Measurements from ENCODE around the gene SPDYE18.
"Not testable (repeated sequence)": the region's sequence is repeated elsewhere in the genome, so short reads cannot be mapped to it uniquely, and the experiment has no call there.

SPDYE18 gene, protein sequence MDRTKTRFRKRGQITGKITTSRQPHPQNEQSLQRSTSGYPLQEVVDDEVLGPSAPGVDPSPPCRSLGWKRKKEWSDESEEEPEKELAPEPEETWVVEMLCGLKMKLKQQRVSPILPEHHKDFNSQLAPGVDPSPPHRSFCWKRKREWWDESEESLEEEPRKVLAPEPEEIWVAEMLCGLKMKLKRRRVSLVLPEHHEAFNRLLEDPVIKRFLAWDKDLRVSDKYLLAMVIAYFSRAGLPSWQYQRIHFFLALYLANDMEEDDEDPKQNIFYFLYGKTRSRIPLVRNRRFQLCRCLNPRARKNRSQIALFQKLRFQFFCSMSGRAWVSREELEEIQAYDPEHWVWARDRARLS

DNA sequence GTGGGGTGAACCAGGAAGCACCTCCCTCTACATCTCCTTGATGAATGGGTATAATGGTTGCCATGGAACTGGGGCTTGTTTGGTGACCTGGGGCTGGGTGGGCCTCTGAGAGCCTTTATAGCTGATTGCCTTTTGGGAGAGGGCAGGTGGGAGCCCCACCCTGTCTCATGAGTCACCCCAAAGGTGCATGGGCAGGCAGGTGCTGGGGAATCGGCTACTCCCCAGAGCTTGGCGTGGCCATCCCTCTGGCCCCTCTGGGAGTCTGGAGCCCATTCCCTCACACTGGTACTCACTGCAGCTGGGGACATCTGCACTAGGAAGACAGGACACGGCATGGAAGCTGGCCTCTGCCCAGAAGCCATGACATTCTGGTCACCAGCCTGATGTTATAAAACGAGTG lies at the start of gene SPDYE18:
SPDYE18 (minus strand) TSS at position 2 of the 400 bp plus-strand sequence. CDS start 2,046 bp downstream, outside the sequence.
- H3K27ac ChIP-seq, H4K20me1 ChIP-seq, H3K4me1 ChIP-seq, H3K4me3 ChIP-seq, H3K9me3 ChIP-seq, H3K9ac ChIP-seq, H3K27me3 ChIP-seq, H3K36me3 ChIP-seq, H3K4me2 ChIP-seq: not testable (repeated sequence)

DNA sequence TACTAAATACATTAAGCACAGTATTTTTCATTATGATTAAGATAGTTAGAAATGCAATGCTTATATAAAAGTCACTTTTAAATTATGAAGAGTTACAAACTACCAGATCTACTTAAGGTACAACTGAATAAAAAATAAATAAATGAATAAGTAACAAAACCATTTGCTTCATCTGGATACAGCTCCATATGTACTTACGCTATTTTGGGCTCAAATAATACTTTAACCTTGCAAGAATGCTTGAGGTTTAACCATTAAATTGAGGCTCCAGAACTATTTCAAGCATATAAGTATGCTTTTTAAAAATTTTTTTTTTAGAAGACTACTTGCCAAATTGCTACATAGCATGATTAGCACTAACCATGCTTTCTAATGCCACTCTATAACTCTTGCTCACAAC lies 46.0 kb upstream of the SPDYE18 start:
- H3K4me3 ChIP-seq, H3K9ac ChIP-seq, H3K27me3 ChIP-seq, H3K4me1 ChIP-seq, H3K9me3 ChIP-seq, H4K20me1 ChIP-seq, H3K4me2 ChIP-seq, H3K36me3 ChIP-seq, H3K27ac ChIP-seq: not testable (repeated sequence)

DNA sequence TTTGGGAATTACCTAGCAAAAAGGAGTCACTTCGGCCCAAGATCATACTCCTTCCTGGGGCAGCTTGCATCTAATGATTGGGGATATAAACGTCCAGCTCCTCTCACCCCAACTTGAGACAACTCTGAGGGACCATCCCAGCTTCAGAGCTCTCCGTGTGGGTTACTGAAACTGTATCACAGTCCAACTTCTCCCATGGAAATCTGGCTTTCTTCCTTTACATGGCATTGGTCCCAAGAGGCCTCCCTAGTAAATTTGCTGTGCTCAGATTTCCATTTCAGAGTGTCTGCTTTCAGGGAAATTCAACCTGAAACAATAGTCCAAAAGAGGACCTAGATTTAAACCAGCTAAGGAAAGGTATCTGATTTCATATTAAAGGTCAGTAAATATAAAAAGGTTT lies 45.3 kb upstream of the SPDYE18 start:
- H3K9ac ChIP-seq, H3K36me3 ChIP-seq, H3K9me3 ChIP-seq, H3K27ac ChIP-seq, H4K20me1 ChIP-seq, H3K4me3 ChIP-seq, H3K4me2 ChIP-seq, H3K4me1 ChIP-seq, H3K27me3 ChIP-seq: not testable (repeated sequence)

DNA sequence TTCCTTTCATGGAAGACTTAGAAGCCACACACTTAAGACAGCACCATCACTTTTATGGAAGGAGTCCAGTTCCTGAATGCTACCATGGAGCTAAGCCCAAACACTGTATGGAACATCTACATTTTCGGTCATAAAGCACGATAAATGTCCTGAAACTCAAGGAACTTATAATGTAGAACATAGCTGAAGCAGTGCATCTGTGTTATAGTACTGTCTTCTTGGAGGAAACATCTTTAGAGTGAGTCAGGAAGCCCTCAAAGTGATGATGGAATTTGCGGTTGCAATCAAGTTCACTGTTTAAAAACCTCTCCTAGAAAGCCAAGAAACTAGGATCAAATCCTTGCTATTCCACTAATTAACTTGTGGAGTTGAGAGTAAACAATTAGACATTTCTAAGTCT lies 43.5 kb upstream of the SPDYE18 start:
- H4K20me1 ChIP-seq, H3K4me3 ChIP-seq, H3K9ac ChIP-seq, H3K27ac ChIP-seq, H3K4me2 ChIP-seq, H3K27me3 ChIP-seq, H3K9me3 ChIP-seq, H3K4me1 ChIP-seq, H3K36me3 ChIP-seq: not testable (repeated sequence)

DNA sequence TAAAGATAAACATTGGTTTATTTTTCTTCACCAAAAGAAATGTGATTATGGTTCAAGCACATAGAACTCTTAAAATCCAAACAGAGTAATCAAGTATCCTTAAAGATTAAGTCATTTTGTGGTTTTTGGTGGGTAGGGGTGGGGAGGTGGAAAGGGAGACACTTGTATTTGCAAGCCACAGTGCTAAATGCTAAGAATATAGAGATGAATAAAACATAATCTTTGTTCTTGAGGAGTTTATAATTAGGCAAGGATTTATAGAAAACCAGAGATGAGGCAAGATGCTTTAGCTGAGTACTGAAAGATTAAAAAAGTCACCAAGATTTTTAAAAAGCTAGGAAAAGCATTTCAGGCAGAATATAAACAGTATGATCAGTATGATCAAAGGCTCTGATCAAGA lies 40.3 kb upstream of the SPDYE18 start:
- H3K9ac ChIP-seq, H3K36me3 ChIP-seq, H3K9me3 ChIP-seq, H3K27ac ChIP-seq, H3K4me2 ChIP-seq, H3K27me3 ChIP-seq, H3K4me3 ChIP-seq, H4K20me1 ChIP-seq, H3K4me1 ChIP-seq: not testable (repeated sequence)

DNA sequence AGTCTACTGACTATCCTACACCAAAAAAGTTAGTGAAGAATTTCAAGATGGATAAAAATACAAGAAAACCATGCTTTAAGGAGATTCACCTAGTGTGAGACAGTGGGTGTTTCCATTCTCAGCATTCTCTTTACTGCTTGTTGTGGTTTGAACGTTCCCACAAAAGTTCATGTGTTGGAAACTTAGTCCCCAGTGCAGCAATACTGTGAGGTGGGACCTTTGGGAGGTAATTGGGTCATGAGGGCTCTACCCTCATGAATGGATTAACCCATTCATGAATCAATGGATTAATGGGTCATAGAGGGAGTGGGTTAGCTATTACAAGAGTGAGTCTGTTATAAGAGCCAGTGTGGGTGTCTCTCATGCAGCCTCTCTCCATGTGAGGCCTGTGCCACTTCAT lies 38.8 kb upstream of the SPDYE18 start:
- H3K36me3 ChIP-seq, H3K9ac ChIP-seq, H4K20me1 ChIP-seq, H3K4me2 ChIP-seq, H3K4me1 ChIP-seq, H3K27me3 ChIP-seq, H3K4me3 ChIP-seq, H3K9me3 ChIP-seq, H3K27ac ChIP-seq: not testable (repeated sequence)

DNA sequence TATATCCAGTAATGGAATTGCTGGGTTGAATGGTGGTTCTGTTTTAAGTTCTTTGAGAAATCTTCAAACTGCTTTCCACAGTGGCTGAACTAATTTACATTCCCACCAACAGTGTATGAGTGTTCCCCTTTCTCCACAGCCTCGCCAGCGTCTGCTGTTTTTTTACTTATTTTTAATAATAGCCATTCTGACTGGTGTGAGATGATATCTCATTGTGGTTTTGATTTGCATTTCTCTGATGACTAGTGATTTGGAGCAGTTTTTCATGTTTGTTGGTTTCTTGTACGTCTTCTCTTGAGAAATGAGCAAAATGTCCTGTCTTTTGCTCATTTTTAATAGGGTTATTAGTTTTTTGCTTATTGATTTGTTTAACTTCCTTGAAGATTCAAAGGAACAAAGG lies 38.1 kb upstream of the SPDYE18 start:
- H3K4me2 ChIP-seq, H3K9ac ChIP-seq, H3K27me3 ChIP-seq, H3K27ac ChIP-seq, H3K9me3 ChIP-seq, H3K4me3 ChIP-seq, H4K20me1 ChIP-seq, H3K36me3 ChIP-seq, H3K4me1 ChIP-seq: not testable (repeated sequence)

DNA sequence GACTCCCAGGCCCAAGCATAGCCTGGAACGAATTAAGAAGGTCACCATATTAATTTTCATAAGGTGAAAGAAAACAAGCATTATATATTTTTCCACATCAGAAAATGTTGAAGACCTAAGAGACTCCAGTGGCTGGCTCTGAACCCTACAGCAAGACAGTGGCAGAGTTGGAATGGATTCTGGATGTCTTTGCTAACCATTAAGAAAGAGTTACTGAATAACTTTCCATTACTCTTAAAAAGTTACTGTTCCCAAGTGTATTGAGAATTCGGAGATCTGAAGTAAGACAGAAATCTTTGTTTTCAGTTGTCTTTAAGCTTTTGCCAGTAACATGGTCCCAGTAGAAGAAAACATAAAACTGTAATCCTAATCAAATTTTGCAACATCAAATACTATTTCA lies 29.9 kb upstream of the SPDYE18 start:
- peaks cover 10% of the 10 kb centered on the region; the same call in 1 of the 2 replicates for H3K36me3 ChIP-seq
- H3K4me1 ChIP-seq, H3K9ac ChIP-seq, H3K4me3 ChIP-seq, H3K27me3 ChIP-seq, H3K4me2 ChIP-seq, H3K27ac ChIP-seq, H4K20me1 ChIP-seq: not testable (repeated sequence)
- H3K9me3 ChIP-seq: peaks cover 11% of the 10 kb centered on the region

DNA sequence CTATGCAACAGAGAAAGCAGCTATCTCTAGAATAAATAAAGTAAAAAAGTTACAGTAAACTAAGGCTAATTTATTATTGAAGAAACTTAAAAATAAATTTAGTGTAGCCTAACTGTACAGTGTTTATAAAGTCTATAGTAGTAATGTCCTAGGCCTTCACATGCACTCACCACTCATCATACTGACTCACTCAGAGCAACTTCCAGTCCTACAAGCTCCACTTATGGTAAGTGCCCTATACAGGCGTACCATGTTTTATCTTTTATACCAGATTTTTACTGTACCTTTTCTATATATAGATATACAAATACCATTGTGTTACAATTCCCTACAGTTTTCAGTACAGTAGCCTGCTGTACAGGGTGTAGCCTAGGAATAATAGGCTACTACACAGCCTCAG lies 19.8 kb upstream of the SPDYE18 start:
- not testable (repeated sequence) for H3K4me1 ChIP-seq, H3K4me3 ChIP-seq, H3K27me3 ChIP-seq, H3K36me3 ChIP-seq, H3K27ac ChIP-seq, H4K20me1 ChIP-seq, H3K9ac ChIP-seq, H3K4me2 ChIP-seq, H3K9me3 ChIP-seq

DNA sequence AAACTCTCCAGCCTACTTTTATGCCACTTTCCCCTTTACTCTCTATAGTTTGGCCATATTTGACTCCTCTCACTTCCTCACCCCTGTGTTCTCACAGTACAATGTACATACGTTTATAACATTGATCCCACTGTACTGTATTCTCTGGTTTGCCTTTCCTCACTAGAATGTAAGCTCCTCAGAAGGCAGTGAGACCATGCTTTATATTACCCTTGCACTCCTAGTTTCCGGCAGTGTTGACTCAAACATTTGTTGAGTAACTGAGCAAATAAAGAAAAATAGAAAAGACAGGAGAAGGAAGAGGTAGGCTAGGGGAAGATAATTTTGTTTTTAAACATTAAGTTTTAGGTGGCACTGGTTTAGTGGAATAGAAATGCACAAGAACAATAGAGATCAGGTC lies 17.9 kb upstream of the SPDYE18 start:
- not testable (repeated sequence) for H3K4me1 ChIP-seq, H3K9me3 ChIP-seq, H3K36me3 ChIP-seq, H3K27ac ChIP-seq, H3K9ac ChIP-seq, H3K27me3 ChIP-seq, H3K4me2 ChIP-seq, H4K20me1 ChIP-seq, H3K4me3 ChIP-seq

DNA sequence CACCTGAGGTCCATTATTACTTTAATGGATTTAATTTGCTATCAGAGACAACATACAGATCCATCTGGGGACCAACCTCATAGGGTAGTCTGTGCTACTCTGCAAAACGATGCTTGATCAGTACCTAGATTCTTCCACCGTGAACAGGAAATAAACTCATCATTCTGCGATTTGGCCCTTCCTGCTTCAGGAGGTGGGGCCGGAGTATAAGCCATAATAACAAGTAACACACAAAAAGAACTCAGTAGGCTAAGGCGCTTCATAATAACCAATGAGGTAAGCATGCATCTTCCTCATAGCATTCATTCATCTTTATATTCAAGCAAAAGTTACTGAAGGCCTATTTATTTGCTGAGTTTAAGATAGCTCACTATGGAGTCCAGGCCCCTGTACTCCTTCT lies 17.3 kb upstream of the SPDYE18 start:
- H3K4me2 ChIP-seq, H3K4me1 ChIP-seq, H3K27ac ChIP-seq, H3K27me3 ChIP-seq, H3K4me3 ChIP-seq, H3K9ac ChIP-seq, H3K9me3 ChIP-seq, H3K36me3 ChIP-seq, H4K20me1 ChIP-seq: not testable (repeated sequence)

DNA sequence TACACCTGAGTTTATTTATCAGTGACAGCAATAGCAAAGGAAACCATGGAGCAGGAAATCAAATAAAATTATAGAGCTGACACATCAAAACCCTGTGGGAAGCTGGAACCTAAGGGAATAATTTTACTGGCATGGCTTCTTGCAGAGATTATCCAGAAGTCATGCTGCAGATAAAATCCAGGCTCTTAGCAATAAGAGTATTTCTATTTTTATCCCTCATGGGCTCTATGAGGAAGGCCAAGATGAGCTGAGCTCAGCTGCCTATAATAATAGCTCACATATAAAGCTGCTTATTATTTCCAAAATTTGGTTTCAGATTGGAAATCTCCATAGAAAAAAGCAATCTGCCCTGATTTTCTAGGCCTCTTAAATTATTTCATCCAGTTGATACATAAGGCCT lies 16.8 kb upstream of the SPDYE18 start:
- H3K9ac ChIP-seq, H4K20me1 ChIP-seq, H3K27me3 ChIP-seq, H3K27ac ChIP-seq, H3K4me1 ChIP-seq, H3K36me3 ChIP-seq, H3K4me2 ChIP-seq, H3K4me3 ChIP-seq, H3K9me3 ChIP-seq: not testable (repeated sequence)

DNA sequence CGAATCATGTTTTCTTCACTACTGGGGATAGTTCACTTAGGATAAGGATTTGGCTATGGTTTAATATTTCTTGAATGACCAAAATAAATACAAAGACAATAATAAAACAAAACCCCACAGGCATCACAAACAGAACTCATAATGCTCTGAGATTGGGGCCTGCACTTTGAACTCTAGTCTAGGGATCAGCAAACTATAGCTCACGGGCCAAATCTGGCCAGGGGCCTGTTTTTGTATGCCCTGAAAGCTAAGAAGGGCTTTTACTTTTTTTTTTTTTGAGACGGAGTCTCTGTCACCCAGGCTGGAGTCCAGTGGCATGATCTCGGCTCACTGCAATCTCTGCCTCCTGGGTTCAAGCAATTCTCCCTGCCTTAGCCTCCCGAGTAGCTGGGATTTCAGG lies 14.7 kb upstream of the SPDYE18 start:
- not testable (repeated sequence) for H3K27me3 ChIP-seq, H3K36me3 ChIP-seq, H3K9ac ChIP-seq, H3K27ac ChIP-seq, H3K9me3 ChIP-seq, H3K4me3 ChIP-seq, H3K4me1 ChIP-seq, H4K20me1 ChIP-seq, H3K4me2 ChIP-seq

DNA sequence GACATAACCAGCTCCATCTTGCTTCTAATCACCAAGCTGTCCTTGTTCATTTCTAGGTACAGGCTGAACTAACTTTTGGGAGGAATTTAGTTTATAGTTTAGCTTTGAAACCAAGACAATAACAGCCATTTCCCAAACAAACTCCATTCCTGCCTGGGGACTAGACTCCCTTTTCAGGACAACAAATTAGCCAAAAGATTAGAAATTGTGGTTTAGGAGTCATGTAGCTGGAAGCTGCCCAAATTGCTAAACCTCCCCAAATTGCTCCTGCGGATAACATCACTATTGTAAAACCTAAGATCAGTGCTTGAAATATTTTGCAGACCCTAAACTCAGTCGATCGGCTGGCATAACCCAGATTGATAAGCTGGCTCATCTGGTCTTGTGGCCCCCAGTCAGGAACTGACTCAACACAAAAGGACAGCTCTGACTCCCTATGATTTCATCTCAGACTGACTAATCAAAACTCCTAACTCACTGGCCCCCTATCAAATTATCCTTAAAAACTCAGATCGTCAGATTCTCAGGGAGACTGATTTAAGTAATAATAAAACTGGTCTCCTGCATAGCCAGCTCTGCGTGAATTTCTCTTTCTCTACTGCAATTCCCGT lies 12.5 kb upstream of the SPDYE18 start:
- H3K9me3 ChIP-seq, H3K36me3 ChIP-seq, H3K4me3 ChIP-seq, H3K27me3 ChIP-seq, H3K27ac ChIP-seq, H3K4me1 ChIP-seq, H4K20me1 ChIP-seq, H3K9ac ChIP-seq, H3K4me2 ChIP-seq: not testable (repeated sequence)

DNA sequence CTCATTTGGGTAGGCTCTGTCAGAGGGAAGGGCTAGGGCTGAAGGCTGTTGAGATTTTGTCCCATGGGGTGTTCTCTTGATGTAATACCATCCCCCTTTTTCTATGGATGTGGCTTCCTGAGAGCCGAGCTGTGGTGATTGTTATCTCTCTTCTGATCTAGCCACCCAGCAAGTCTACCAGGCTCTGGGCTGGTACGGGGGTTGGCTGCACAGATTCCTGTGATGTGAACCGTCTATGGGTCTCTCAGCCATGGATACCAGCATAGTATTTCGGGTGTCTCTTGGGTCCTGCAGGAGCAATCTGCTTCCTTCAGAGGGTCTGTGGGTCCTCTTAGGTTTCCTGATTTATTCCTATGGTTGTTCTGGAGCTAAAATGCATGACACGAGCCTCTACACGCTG lies 8.8 kb upstream of the SPDYE18 start:
- H3K27me3 ChIP-seq: not testable (repeated sequence)

More for the DNA sequence above, 8.8 kb upstream of the SPDYE18 start:
- H4K20me1 ChIP-seq, H3K4me2 ChIP-seq, H3K36me3 ChIP-seq, H3K4me1 ChIP-seq, H3K4me3 ChIP-seq, H3K9ac ChIP-seq, H3K27ac ChIP-seq, H3K9me3 ChIP-seq: not testable (repeated sequence)

All from BLaER1 (cell line).